Measurements from ENCODE around the gene MMP20. TPM values are rescaled to one million over a fixed set of nuclear protein-coding genes. Genes with fewer than 3 reads are reported as not detected.

The MMP20 gene
- polyA plus RNA-seq, 3 donors: not detected

- H3K36me3 Mint-ChIP-seq: no peaks in the 10 kb centered on the region
- no peaks in the 10 kb centered on the region for H3K36me3 ChIP-seq (replicated peaks in 1 of 2; ENCODE audit: control insufficient read depth in 1 of 2, insufficient read depth in 2 of 2, low read length in 2 of 2)
- peaks cover 0 to 2% (median 0%) of the 10 kb centered on the region in 3 donors for H3K27me3 Mint-ChIP-seq (ENCODE audit: low read depth in 3 of 3)
These were observed 21.1 kb downstream of the MMP20 start for GRCh38 chr11:102604011-102604410.

GRCh38 chr11:102603576-102603975, 21.6 kb downstream of the MMP20 start:
- H3K36me3 Mint-ChIP-seq: no peaks in the 10 kb centered on the region
- Histone ChIP-seq H2AFZ (ENCODE audit: insufficient read depth, low read depth, low read length, poor library complexity, severe bottlenecking) (no peak overlapping the region), H3K4me3 (replicated peaks in 1 of 3; ENCODE audit: low read depth in 2 of 3, low read length in 3 of 3) (no peak overlapping the region), H3K79me2 (ENCODE audit: insufficient read depth, low read length) (no peaks in the 10 kb centered on the region), H3K4me1 (ENCODE audit: control insufficient read depth in 1 of 2, insufficient read depth in 2 of 2, low read length in 2 of 2) (no peaks in the 10 kb centered on the region), H3K4me2 (replicated peaks; ENCODE audit: extremely low read depth, low read length, poor library complexity, severe bottlenecking) (no peak overlapping the region), H3K9me3 (replicated peaks in 1 of 2; ENCODE audit: control insufficient read depth in 1 of 2, insufficient read depth in 1 of 2, low read length in 2 of 2) (no peaks in the 10 kb centered on the region), H3K27ac (ENCODE audit: low read depth in 1 of 2, low read length in 2 of 2) (no peak overlapping the region), H3K9ac (ENCODE audit: insufficient read depth, low read length, poor library complexity, severe bottlenecking) (no peak overlapping the region), H3K36me3 (replicated peaks in 1 of 2; ENCODE audit: control insufficient read depth in 1 of 2, insufficient read depth in 2 of 2, low read length in 2 of 2) (no peaks in the 10 kb centered on the region), H3K27me3 (ENCODE audit: control insufficient read depth in 2 of 2, insufficient read depth in 2 of 2, low read length in 2 of 2) (no peaks in the 10 kb centered on the region), H4K20me1 (ENCODE audit: insufficient read depth, low read length) (no peaks in the 10 kb centered on the region)
- no CpG with 5 or more reads among the region's 5 CpGs for WGBS (ENCODE audit: insufficient coverage)
- H3K4me3 Mint-ChIP-seq: no peak overlapping the region
- no peak for DNase-seq
- H3K27ac Mint-ChIP-seq: peak overlapping the region in 1 of 7 donors; percentile 50
- peaks cover 0 to 2% (median 0%) of the 10 kb centered on the region in 7 donors for H3K9me3 Mint-ChIP-seq
- H3K4me1 Mint-ChIP-seq: peaks cover 6% of the 10 kb centered on the region
- H3K27me3 Mint-ChIP-seq (ENCODE audit: low read depth in 3 of 3): peaks cover 0 to 2% (median 0%) of the 10 kb centered on the region in 3 donors
- intact Hi-C loops (cut with micrococcal nuclease): no loop called here
- no peak for TF ChIP-seq CTCF (IDR thresholded peaks at IDR 0.05)

More at GRCh38 chr11:102604011-102604410, 21.1 kb downstream of the MMP20 start:
- Histone ChIP-seq H3K9ac (ENCODE audit: insufficient read depth, low read length, poor library complexity, severe bottlenecking) (no peak overlapping the region), H3K4me1 (ENCODE audit: control insufficient read depth in 1 of 2, insufficient read depth in 2 of 2, low read length in 2 of 2) (no peaks in the 10 kb centered on the region), H3K9me3 (replicated peaks in 1 of 2; ENCODE audit: control insufficient read depth in 1 of 2, insufficient read depth in 1 of 2, low read length in 2 of 2) (no peaks in the 10 kb centered on the region), H3K79me2 (ENCODE audit: insufficient read depth, low read length) (no peaks in the 10 kb centered on the region), H3K27me3 (ENCODE audit: control insufficient read depth in 2 of 2, insufficient read depth in 2 of 2, low read length in 2 of 2) (no peaks in the 10 kb centered on the region), H2AFZ (ENCODE audit: insufficient read depth, low read depth, low read length, poor library complexity, severe bottlenecking) (no peak overlapping the region), H3K4me2 (replicated peaks; ENCODE audit: extremely low read depth, low read length, poor library complexity, severe bottlenecking) (no peak overlapping the region), H3K4me3 (replicated peaks in 1 of 3; ENCODE audit: low read depth in 2 of 3, low read length in 3 of 3) (no peak overlapping the region), H3K27ac (ENCODE audit: low read depth in 1 of 2, low read length in 2 of 2) (no peak overlapping the region), H4K20me1 (ENCODE audit: insufficient read depth, low read length) (no peaks in the 10 kb centered on the region)
- DNase-seq: no peak
- intact Hi-C loops (cut with micrococcal nuclease): no loop called here
- Mint-ChIP-seq H3K4me1 (peaks cover 6% of the 10 kb centered on the region), H3K9me3 (peaks cover 0 to 2% (median 0%) of the 10 kb centered on the region in 7 donors), H3K4me3 (no peak overlapping the region), H3K27ac (no peak overlapping the region)
- WGBS (ENCODE audit: insufficient coverage): no CpG with 5 or more reads among the region's 1 CpG
- no peak for TF ChIP-seq CTCF (IDR thresholded peaks at IDR 0.05)

Data from CD14-positive monocyte (primary cell).